GM23338 (cell line): Measurements from ENCODE around the gene NET1. TPM values are rescaled to one million over a fixed set of nuclear protein-coding genes. Genes with fewer than 3 reads are reported as not detected.

Source experiments
- ATAC-seq: fragments of 200-7000 bp; cut with Tn5 transposase; 3 replicates; pipeline ENCODE4 v1.9.1; 2020
- DNase-seq: peaks from one replicate; pipeline ENCODE4 v3.0.0-alpha.2; 2015; ENCODE audit warnings: low spot score
- H2AFZ ChIP-seq: fragments of 200-600 bp; sonication (generic); 2 replicates; pipeline ENCODE4 v1.8.0; 2016; ENCODE audit warnings: antibody characterized with exemption, mild to moderate bottlenecking, moderate library complexity
- H3F3A ChIP-seq: fragments of 200-600 bp; sonication (generic); replicated peaks from 2 replicates; pipeline ENCODE4 v1.8.0; 2017; ENCODE audit warnings: antibody characterized with exemption, mixed run types, low read depth
- H3K27ac ChIP-seq: fragments of 200-600 bp; sonication (generic); 2 replicates; pipeline ENCODE4 v1.6.1; 2016; ENCODE audit warnings: low read depth
- H3K27me3 ChIP-seq: fragments of 200-600 bp; sonication (generic); 2 replicates; pipeline ENCODE4 v1.8.0; 2016; ENCODE audit warnings: mild to moderate bottlenecking, mixed run types, moderate library complexity; ENCODE audit not compliant: insufficient read depth
- H3K36me3 ChIP-seq: fragments of 200-600 bp; sonication (generic); 2 replicates; pipeline ENCODE4 v1.8.0; 2016; ENCODE audit warnings: mild to moderate bottlenecking; ENCODE audit not compliant: insufficient read depth
- H3K4me1 ChIP-seq: fragments of 200-600 bp; sonication (generic); 2 replicates; pipeline ENCODE4 v1.8.0; 2016; ENCODE audit warnings: mild to moderate bottlenecking, moderate library complexity; ENCODE audit not compliant: insufficient read depth
- H3K4me2 ChIP-seq: fragments of 200-600 bp; sonication (generic); 2 replicates; pipeline ENCODE4 v1.7.1; 2017; ENCODE audit warnings: mixed run types
- H3K4me3 ChIP-seq: fragments of 200-600 bp; sonication (generic); 2 replicates; pipeline ENCODE4 v1.6.1; 2016; ENCODE audit warnings: mixed run types
- H3K79me2 ChIP-seq: fragments of 200-600 bp; sonication (generic); replicated peaks from 2 replicates; pipeline ENCODE4 v1.8.0; 2017; ENCODE audit warnings: mild to moderate bottlenecking; ENCODE audit not compliant: insufficient read depth
- H3K9me2 ChIP-seq: fragments of 200-600 bp; sonication (generic); 2 replicates; pipeline ENCODE4 v1.8.0; 2017; ENCODE audit not compliant: insufficient read depth
- H4K20me1 ChIP-seq: fragments of 200-600 bp; sonication (generic); replicated peaks from 2 replicates; pipeline ENCODE4 v1.8.0; 2017; ENCODE audit warnings: mild to moderate bottlenecking; ENCODE audit not compliant: insufficient read depth
- H3K27ac Mint-ChIP-seq: 2 replicates; pipeline ENCODE4 v1.8.0; 2020; ENCODE audit warnings: inconsistent platforms, mild to moderate bottlenecking, moderate library complexity, mixed read lengths
- H3K27me3 Mint-ChIP-seq: 3 replicates; pipeline ENCODE4 v1.8.0; 2022; ENCODE audit warnings: low read depth, mild to moderate bottlenecking, moderate library complexity, mixed read lengths, inconsistent platforms; ENCODE audit not compliant: insufficient read depth, poor library complexity
- H3K36me3 Mint-ChIP-seq: 3 replicates; pipeline ENCODE4 v1.8.0; 2021; ENCODE audit warnings: low read depth, mild to moderate bottlenecking, inconsistent platforms, moderate library complexity, mixed read lengths
- H3K4me1 Mint-ChIP-seq: 3 replicates; pipeline ENCODE4 v1.8.0; 2020; ENCODE audit warnings: mild to moderate bottlenecking, inconsistent platforms, mixed read lengths
- H3K4me3 Mint-ChIP-seq: 3 replicates; pipeline ENCODE4 v1.8.0; 2021; ENCODE audit warnings: moderate library complexity, mild to moderate bottlenecking, inconsistent platforms, mixed read lengths
- H3K9me3 Mint-ChIP-seq: 3 replicates; pipeline ENCODE4 v1.8.0; 2020; ENCODE audit warnings: moderate library complexity, mild to moderate bottlenecking, inconsistent platforms, mixed read lengths
- CREB1 ChIP-seq: fragments of 250-450 bp; sonication (Bioruptor Pico); IDR thresholded peaks from 2 replicates; pipeline ENCODE4 v1.5.0; 2020; ENCODE audit warnings: low read depth, mild to moderate bottlenecking, moderate library complexity
- EZH2phosphoT487 ChIP-seq: fragments of 200-600 bp; sonication (generic); IDR thresholded peaks from one replicate; pipeline ENCODE4 v1.8.1; 2018; ENCODE audit warnings: antibody characterized with exemption; ENCODE audit not compliant: unreplicated experiment
- JUNB ChIP-seq: IDR thresholded peaks from one replicate; pipeline ENCODE4 v1.6.1; 2016; ENCODE audit warnings: antibody characterized with exemption; ENCODE audit not compliant: unreplicated experiment
- NANOG ChIP-seq: IDR thresholded peaks from 2 replicates; pipeline ENCODE4 v1.6.1; 2016; ENCODE audit warnings: antibody characterized with exemption, borderline replicate concordance
- POLR2AphosphoS5 ChIP-seq: IDR thresholded peaks from 2 replicates; pipeline ENCODE4 v1.6.1; 2016; ENCODE audit warnings: antibody characterized with exemption, low read depth
- STAT1 ChIP-seq: IDR thresholded peaks from one replicate; pipeline ENCODE4 v1.6.1; 2016; ENCODE audit warnings: antibody characterized with exemption; ENCODE audit not compliant: unreplicated experiment
- ZNF114 ChIP-seq: fragments of 250-450 bp; sonication (Bioruptor Pico); IDR thresholded peaks from 2 replicates; pipeline ENCODE4 v1.5.0; 2020; ENCODE audit warnings: mild to moderate bottlenecking, moderate library complexity
- ZNF331 ChIP-seq: fragments of 250-450 bp; sonication (Bioruptor Pico); IDR thresholded peaks from 2 replicates; pipeline ENCODE4 v1.5.0; 2020; ENCODE audit warnings: low read depth, mild to moderate bottlenecking, moderate library complexity
- polyA plus RNA-seq: library from polyadenylated mRNA; unstranded; fragments of >200 nt; fragmentation: Nextera tagmentation; extraction: Ambion mirVana; gene quantifications from 2 replicates; pipeline ENCODE4 v1.2.1, GENCODE V29; 2016
- total RNA-seq: library from RNA; depleted of rRNA; stranded (reverse); fragments of >200 nt; shearing (Covaris generic); gene quantifications from 2 replicates; pipeline ENCODE4 v1.2.3, GENCODE V29; 2014
- TF ChIP-seq, protein P1 (sequence below): IDR thresholded peaks from one replicate; pipeline ENCODE4 v1.6.1; 2018; ENCODE audit warnings: antibody characterized with exemption; ENCODE audit not compliant: unreplicated experiment
- TF ChIP-seq, protein P2 (sequence below): IDR thresholded peaks from 2 replicates; pipeline ENCODE4 v1.6.1; 2016; ENCODE audit warnings: antibody characterized with exemption
- TF ChIP-seq, protein P3 (sequence below): fragments of 250-450 bp; sonication (Bioruptor Pico); IDR thresholded peaks from 2 replicates; pipeline ENCODE4 v1.5.0; 2020; ENCODE audit warnings: mild to moderate bottlenecking, moderate library complexity

NET1 gene
- total and polyA plus RNA-seq, 2 experiments from 2014 or later, result 47.9 to 93.9 TPM

DNA sequence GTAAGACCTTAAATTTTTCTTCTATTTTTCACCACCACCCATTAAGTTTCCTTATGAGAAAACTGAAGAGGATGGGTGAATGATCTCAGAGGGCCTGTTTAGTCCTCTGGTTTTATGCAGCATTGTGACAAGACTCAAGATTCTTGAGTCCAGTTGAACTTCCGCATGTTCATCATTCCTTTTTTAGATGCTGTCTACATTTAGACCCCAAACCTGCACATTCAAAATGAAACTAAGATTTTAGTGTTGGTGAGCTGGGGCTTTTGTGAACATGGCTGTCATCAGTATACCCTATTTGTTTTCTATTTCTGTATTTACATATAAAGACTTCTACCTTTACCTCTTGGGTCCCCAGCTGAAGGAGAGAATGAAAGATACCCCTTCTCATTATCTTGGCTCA lies 31.1 kb downstream of the NET1 start (continued):
- TF ChIP-seq, protein P1, sequence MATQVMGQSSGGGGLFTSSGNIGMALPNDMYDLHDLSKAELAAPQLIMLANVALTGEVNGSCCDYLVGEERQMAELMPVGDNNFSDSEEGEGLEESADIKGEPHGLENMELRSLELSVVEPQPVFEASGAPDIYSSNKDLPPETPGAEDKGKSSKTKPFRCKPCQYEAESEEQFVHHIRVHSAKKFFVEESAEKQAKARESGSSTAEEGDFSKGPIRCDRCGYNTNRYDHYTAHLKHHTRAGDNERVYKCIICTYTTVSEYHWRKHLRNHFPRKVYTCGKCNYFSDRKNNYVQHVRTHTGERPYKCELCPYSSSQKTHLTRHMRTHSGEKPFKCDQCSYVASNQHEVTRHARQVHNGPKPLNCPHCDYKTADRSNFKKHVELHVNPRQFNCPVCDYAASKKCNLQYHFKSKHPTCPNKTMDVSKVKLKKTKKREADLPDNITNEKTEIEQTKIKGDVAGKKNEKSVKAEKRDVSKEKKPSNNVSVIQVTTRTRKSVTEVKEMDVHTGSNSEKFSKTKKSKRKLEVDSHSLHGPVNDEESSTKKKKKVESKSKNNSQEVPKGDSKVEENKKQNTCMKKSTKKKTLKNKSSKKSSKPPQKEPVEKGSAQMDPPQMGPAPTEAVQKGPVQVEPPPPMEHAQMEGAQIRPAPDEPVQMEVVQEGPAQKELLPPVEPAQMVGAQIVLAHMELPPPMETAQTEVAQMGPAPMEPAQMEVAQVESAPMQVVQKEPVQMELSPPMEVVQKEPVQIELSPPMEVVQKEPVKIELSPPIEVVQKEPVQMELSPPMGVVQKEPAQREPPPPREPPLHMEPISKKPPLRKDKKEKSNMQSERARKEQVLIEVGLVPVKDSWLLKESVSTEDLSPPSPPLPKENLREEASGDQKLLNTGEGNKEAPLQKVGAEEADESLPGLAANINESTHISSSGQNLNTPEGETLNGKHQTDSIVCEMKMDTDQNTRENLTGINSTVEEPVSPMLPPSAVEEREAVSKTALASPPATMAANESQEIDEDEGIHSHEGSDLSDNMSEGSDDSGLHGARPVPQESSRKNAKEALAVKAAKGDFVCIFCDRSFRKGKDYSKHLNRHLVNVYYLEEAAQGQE, result no peak
- TF ChIP-seq POLR2AphosphoS5 (no peak), JUNB (no peak), CREB1 (CRISPR knock-in tag) (no peak), EZH2phosphoT487 (no peak), ZNF331 (CRISPR knock-in tag) (no peak), NANOG (no peak), ZNF114 (CRISPR knock-in tag) (no peak)
- TF ChIP-seq, protein P2, sequence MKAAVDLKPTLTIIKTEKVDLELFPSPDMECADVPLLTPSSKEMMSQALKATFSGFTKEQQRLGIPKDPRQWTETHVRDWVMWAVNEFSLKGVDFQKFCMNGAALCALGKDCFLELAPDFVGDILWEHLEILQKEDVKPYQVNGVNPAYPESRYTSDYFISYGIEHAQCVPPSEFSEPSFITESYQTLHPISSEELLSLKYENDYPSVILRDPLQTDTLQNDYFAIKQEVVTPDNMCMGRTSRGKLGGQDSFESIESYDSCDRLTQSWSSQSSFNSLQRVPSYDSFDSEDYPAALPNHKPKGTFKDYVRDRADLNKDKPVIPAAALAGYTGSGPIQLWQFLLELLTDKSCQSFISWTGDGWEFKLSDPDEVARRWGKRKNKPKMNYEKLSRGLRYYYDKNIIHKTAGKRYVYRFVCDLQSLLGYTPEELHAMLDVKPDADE, result no peak

DNA sequence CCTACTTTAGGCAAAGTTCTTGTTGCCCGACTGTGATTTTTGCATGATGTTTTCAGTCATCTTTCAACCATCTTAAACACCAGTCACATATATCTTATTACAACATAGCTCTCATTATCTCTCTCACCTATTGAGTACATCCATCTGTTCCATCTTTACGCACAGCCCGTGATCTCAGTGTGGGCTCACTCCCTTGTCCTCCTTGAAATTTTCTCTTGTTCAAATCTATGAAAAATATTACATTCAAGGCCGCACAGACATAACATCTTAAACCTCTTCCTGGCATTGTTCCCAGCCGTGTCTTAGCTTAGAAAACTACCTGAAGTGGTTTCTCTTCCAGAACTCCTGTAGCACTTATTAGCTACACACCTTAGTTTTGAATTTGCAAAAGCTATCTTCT lies 32.6 kb downstream of the NET1 start:
- no peaks in the 10 kb centered on the region for H3K27me3 ChIP-seq
- TF ChIP-seq EZH2phosphoT487, result no peak
- TF ChIP-seq POLR2AphosphoS5, result no peak
- no peak for TF ChIP-seq NANOG
- no peak for TF ChIP-seq JUNB
- no peak for TF ChIP-seq ZNF331 (CRISPR knock-in tag)
- no peak for TF ChIP-seq STAT1
- TF ChIP-seq, protein P3, sequence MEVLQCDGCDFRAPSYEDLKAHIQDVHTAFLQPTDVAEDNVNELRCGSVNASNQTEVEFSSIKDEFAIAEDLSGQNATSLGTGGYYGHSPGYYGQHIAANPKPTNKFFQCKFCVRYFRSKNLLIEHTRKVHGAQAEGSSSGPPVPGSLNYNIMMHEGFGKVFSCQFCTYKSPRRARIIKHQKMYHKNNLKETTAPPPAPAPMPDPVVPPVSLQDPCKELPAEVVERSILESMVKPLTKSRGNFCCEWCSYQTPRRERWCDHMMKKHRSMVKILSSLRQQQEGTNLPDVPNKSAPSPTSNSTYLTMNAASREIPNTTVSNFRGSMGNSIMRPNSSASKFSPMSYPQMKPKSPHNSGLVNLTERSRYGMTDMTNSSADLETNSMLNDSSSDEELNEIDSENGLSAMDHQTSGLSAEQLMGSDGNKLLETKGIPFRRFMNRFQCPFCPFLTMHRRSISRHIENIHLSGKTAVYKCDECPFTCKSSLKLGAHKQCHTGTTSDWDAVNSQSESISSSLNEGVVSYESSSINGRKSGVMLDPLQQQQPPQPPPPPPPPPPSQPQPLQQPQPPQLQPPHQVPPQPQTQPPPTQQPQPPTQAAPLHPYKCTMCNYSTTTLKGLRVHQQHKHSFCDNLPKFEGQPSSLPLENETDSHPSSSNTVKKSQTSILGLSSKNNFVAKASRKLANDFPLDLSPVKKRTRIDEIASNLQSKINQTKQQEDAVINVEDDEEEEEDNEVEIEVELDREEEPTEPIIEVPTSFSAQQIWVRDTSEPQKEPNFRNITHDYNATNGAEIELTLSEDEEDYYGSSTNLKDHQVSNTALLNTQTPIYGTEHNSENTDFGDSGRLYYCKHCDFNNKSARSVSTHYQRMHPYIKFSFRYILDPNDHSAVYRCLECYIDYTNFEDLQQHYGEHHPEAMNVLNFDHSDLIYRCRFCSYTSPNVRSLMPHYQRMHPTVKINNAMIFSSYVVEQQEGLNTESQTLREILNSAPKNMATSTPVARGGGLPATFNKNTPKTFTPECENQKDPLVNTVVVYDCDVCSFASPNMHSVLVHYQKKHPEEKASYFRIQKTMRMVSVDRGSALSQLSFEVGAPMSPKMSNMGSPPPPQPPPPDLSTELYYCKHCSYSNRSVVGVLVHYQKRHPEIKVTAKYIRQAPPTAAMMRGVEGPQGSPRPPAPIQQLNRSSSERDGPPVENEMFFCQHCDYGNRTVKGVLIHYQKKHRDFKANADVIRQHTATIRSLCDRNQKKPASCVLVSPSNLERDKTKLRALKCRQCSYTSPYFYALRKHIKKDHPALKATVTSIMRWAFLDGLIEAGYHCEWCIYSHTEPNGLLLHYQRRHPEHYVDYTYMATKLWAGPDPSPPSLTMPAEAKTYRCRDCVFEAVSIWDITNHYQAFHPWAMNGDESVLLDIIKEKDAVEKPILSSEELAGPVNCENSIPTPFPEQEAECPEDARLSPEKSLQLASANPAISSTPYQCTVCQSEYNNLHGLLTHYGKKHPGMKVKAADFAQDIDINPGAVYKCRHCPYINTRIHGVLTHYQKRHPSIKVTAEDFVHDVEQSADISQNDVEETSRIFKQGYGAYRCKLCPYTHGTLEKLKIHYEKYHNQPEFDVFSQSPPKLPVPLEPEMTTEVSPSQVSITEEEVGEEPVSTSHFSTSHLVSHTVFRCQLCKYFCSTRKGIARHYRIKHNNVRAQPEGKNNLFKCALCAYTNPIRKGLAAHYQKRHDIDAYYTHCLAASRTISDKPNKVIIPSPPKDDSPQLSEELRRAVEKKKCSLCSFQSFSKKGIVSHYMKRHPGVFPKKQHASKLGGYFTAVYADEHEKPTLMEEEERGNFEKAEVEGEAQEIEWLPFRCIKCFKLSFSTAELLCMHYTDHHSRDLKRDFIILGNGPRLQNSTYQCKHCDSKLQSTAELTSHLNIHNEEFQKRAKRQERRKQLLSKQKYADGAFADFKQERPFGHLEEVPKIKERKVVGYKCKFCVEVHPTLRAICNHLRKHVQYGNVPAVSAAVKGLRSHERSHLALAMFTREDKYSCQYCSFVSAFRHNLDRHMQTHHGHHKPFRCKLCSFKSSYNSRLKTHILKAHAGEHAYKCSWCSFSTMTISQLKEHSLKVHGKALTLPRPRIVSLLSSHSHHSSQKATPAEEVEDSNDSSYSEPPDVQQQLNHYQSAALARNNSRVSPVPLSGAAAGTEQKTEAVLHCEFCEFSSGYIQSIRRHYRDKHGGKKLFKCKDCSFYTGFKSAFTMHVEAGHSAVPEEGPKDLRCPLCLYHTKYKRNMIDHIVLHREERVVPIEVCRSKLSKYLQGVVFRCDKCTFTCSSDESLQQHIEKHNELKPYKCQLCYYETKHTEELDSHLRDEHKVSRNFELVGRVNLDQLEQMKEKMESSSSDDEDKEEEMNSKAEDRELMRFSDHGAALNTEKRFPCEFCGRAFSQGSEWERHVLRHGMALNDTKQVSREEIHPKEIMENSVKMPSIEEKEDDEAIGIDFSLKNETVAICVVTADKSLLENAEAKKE (CRISPR knock-in tag), result no peak
- no peak for TF ChIP-seq ZNF114 (CRISPR knock-in tag)
- TF ChIP-seq, protein P1, result no peak

More for the DNA sequence above, 32.6 kb downstream of the NET1 start:
- Histone ChIP-seq H4K20me1 (no peaks in the 10 kb centered on the region), H3K36me3 (no peaks in the 10 kb centered on the region), H2AFZ (no peak overlapping the region), H3K79me2 (peaks cover 49% of the 10 kb centered on the region), H3K4me1 (peaks cover 27% of the 10 kb centered on the region), H3K4me3 (no peak overlapping the region), H3K27ac (no peak overlapping the region), H3K9me2 (no peaks in the 10 kb centered on the region), H3K4me2 (no peak overlapping the region), H3F3A (no peaks in the 10 kb centered on the region)
- no peak overlapping the region for H3K27ac Mint-ChIP-seq
- H3K9me3 Mint-ChIP-seq, result no peaks in the 10 kb centered on the region
- peaks cover 22% of the 10 kb centered on the region; the same call in 2 of the 3 replicates for H3K4me1 Mint-ChIP-seq
- H3K4me3 Mint-ChIP-seq, result no peak overlapping the region
- H3K27me3 Mint-ChIP-seq, result no peaks in the 10 kb centered on the region
- DNase-seq, result no peak
- no peaks in the 10 kb centered on the region for H3K36me3 Mint-ChIP-seq
- ATAC-seq, result no peak
